ENCODE results near the gene GPLD1.

The GPLD1 gene

GRCh38 chr6:24381476-24382219 lies 107.7 kb downstream of the GPLD1 start:
- no peak for DNase-seq (ENCODE audit: low read depth)

GRCh38 chr6:24378473-24379097 lies 110.8 kb downstream of the GPLD1 start:
- no peak for DNase-seq (ENCODE audit: low read depth)

Measured in amniotic epithelial cell (primary cell).